ENCODE measurements around the gene ARMH1. TPM values are rescaled to one million over a fixed set of nuclear protein-coding genes. Genes with fewer than 3 reads are reported as not detected.
"Not testable (repeated sequence)": the region's sequence is repeated elsewhere in the genome, so short reads cannot be mapped to it uniquely, and the experiment has no call there.

ARMH1 gene
- total and polyA plus RNA-seq, 9 donors, result 3.1 to 13.8 (median 5.7) TPM

DNA sequence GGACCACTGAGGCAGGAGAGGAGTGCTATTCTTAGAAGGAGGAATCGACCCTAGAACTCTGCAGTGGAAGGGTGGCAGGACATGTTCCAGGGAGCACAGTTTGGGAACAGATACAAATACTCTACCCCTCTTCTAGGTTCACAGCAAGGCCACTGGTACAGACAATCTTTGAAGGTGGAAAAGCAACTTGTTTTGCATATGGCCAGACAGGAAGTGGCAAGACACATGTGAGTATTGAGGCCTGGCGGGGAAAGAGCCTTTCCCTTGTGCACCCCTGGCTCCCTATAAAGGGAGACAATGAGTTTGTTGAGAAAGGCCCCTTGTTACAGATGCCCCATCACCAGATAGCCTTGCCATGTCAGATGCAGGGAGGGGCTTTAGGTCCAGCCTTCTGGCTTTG is 82.9 kb downstream of the ARMH1 start:
- no peak for TF ChIP-seq POLR2A (IDR thresholded peaks at IDR 0.05)
- TF ChIP-seq, protein P1, sequence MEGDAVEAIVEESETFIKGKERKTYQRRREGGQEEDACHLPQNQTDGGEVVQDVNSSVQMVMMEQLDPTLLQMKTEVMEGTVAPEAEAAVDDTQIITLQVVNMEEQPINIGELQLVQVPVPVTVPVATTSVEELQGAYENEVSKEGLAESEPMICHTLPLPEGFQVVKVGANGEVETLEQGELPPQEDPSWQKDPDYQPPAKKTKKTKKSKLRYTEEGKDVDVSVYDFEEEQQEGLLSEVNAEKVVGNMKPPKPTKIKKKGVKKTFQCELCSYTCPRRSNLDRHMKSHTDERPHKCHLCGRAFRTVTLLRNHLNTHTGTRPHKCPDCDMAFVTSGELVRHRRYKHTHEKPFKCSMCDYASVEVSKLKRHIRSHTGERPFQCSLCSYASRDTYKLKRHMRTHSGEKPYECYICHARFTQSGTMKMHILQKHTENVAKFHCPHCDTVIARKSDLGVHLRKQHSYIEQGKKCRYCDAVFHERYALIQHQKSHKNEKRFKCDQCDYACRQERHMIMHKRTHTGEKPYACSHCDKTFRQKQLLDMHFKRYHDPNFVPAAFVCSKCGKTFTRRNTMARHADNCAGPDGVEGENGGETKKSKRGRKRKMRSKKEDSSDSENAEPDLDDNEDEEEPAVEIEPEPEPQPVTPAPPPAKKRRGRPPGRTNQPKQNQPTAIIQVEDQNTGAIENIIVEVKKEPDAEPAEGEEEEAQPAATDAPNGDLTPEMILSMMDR (IDR thresholded peaks at IDR 0.05), result no peak
- TF ChIP-seq EP300 (IDR thresholded peaks at IDR 0.05), result no peak
- Histone ChIP-seq H3K27me3 (no peaks in the 10 kb centered on the region), H3K4me1 (ENCODE audit: insufficient read depth) (no peaks in the 10 kb centered on the region), H3K4me3 (no peak overlapping the region), H3K36me3 (no peaks in the 10 kb centered on the region), H3K27ac (no peak overlapping the region), H3K9me3 (no peaks in the 10 kb centered on the region)
- intact Hi-C loops (cut with DNase I), result no loop called here
- WGBS, 3 donors, result 95 to 97% (median 96%) methylated on average over 2 of the region's 2 CpGs
- DNase-seq, result no peak

DNA sequence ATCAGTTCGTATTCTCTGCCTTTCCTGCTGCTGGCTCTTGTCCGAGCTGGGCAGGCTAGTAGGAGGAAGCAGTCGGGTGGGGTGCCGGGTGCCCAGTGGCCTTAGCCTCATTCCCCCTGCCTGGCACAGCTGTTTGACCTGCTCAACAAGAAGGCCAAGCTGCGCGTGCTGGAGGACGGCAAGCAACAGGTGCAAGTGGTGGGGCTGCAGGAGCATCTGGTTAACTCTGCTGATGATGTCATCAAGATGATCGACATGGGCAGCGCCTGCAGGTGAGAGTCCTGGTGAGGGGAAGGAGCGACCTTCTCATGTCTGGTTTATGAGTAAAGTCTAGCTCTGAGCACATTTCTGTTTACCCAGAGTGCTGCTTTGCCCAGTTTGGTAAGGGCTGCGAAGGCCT is 84.6 kb downstream of the ARMH1 start:
- intact Hi-C loops (cut with DNase I), result no loop called here
- 86 to 95% (median 90%) methylated on average over 11 of the region's 11 CpGs for WGBS, 3 donors

DNA sequence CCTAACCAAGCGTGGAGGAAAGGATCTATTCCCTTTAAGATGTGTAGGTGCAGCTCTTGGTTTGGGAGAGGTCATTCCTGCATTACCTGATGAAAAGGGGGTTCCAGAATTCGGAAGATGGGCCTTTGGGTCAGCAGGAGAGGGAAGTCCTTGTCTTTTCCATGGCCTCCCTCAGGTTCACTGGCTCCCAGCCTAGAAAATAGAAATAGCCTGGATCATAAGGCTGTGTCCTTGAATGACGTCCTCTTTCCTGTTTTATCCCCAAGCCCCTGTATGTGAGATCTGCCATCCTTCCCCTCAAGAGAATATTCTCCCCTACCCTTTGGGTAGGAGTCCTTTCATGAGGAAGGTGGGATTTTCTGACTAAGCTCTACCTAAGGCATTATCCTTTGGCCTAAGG is 86.4 kb downstream of the ARMH1 start:
- DNase-seq, result no peak
- no peak overlapping the region for H3K27ac ChIP-seq
- no peak for TF ChIP-seq EP300 (IDR thresholded peaks at IDR 0.05)
- TF ChIP-seq POLR2A (IDR thresholded peaks at IDR 0.05), result no peak
- TF ChIP-seq, protein P1 (IDR thresholded peaks at IDR 0.05), result no peak
- no peaks in the 10 kb centered on the region for H3K36me3 ChIP-seq
- H3K4me3 ChIP-seq, result no peak overlapping the region
- intact Hi-C loops (cut with DNase I), result no loop called here
- no peaks in the 10 kb centered on the region for H3K4me1 ChIP-seq (ENCODE audit: insufficient read depth)
- WGBS, 3 donors, result 65 to 80% (median 69%) methylated on average over 3 of the region's 3 CpGs
- H3K27me3 ChIP-seq, result no peaks in the 10 kb centered on the region
- no peaks in the 10 kb centered on the region for H3K9me3 ChIP-seq

More for the DNA sequence above, 84.6 kb downstream of the ARMH1 start:
- Histone ChIP-seq H3K4me3 (no peak overlapping the region), H3K9me3 (no peaks in the 10 kb centered on the region), H3K27ac (no peak overlapping the region), H3K4me1 (ENCODE audit: insufficient read depth) (no peaks in the 10 kb centered on the region), H3K27me3 (no peaks in the 10 kb centered on the region), H3K36me3 (no peaks in the 10 kb centered on the region)
- TF ChIP-seq EP300 (IDR thresholded peaks at IDR 0.05), result no peak
- no peak for TF ChIP-seq POLR2A (IDR thresholded peaks at IDR 0.05)
- TF ChIP-seq, protein P1 (IDR thresholded peaks at IDR 0.05), result no peak
- no peak for DNase-seq

DNA sequence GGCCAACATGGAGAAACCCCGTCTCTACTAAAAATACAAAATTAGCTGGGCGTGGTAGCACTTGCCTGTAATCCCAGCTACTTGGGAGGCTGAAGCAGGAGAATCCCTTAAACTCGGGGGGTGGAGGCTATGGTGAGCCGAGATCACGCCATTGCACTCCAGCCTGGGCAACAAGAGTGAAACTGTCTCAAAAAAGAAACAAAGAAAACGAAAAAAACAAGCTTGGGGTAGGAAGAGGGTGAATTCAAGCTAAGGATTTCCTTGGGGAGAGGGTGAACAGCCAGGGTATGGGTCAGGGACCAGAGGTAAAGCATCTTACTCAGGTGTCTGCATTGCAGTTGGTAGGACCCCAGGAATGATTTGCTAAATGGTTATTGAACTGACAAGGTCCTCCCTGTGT is 91.9 kb downstream of the ARMH1 start:
- DNase-seq; H3K27me3 ChIP-seq; intact Hi-C loops (cut with DNase I); H3K27ac ChIP-seq; H3K4me3 ChIP-seq; H3K4me1 ChIP-seq (ENCODE audit: insufficient read depth); H3K9me3 ChIP-seq; H3K36me3 ChIP-seq: not testable (repeated sequence)
- WGBS, 3 donors, result 92 to 93% (median 93%) methylated on average over 6 of the region's 6 CpGs

Small RNAs within 50 kb of the gene (small RNA-seq; reads per million reads assigned to genes)
- gene RNU5D-1 (0.25 reads per million), gene RNU5F-1 (not detected)

Other genes with a start within 250 kb of the ARMH1 start
- 10 to 100 TPM in 5 of 7 donors, 1 to 10 TPM in 2; 5.1 to 17.9 (median 11.4) TPM for gene TMEM53, start 233 bp upstream of the ARMH1 start, total RNA-seq
- gene TMEM53, start 233 bp upstream of the ARMH1 start, polyA plus RNA-seq, result 10 to 100 TPM in 1 of 2 donors, 1 to 10 TPM in 1; 4.1 to 13.8 TPM
- gene RNU5D-1, start 56.5 kb downstream of the ARMH1 start, total RNA-seq, result not detected
- not detected for gene RNU5D-1, start 56.5 kb downstream of the ARMH1 start, polyA plus RNA-seq
- gene KIF2C, start 65.1 kb downstream of the ARMH1 start, total RNA-seq, result 1 to 10 TPM in 2 of 7 donors, under 1 TPM in 5; 0.23 to 1.4 (median 0.53) TPM
- gene KIF2C, start 65.1 kb downstream of the ARMH1 start, polyA plus RNA-seq, result 1 to 10 TPM in 1 of 2 donors, under 1 TPM in 1; 0.96 to 1.5 TPM
- gene RPS8, start 100.8 kb downstream of the ARMH1 start, total RNA-seq, result over 10,000 TPM in 1 of 7 donors, 1,000 to 10,000 TPM in 6; 5,023 to 10,301 (median 5,328) TPM
- 1,000 to 10,000 TPM; 3,305 to 7,199 TPM for gene RPS8, start 100.8 kb downstream of the ARMH1 start, polyA plus RNA-seq
- gene BEST4, start 113.5 kb downstream of the ARMH1 start, total RNA-seq, result 1 to 10 TPM in 3 of 7 donors, under 1 TPM in 4; 0.50 to 1.7 (median 0.67) TPM
- gene BEST4, start 113.5 kb downstream of the ARMH1 start, polyA plus RNA-seq, result under 1 TPM; 0.25 to 0.29 TPM
- 10 to 100 TPM; 12.3 to 68.6 (median 25.2) TPM for gene PLK3, start 125.7 kb downstream of the ARMH1 start, total RNA-seq
- gene PLK3, start 125.7 kb downstream of the ARMH1 start, polyA plus RNA-seq, result 1 to 10 TPM; 4.2 to 9.7 TPM
- gene DYNLT4, start 132.6 kb downstream of the ARMH1 start, total RNA-seq, result 10 to 100 TPM in 1 of 7 donors, 1 to 10 TPM in 2, under 1 TPM in 4; 0.35 to 23.7 (median 0.84) TPM
- under 1 TPM in 1 of 2 donors, not detected in 1; 0.22 TPM for gene DYNLT4, start 132.6 kb downstream of the ARMH1 start, polyA plus RNA-seq
- gene BTBD19, start 133.8 kb downstream of the ARMH1 start, total RNA-seq, result 10 to 100 TPM in 5 of 7 donors, 1 to 10 TPM in 2; 7.7 to 24.3 (median 19.4) TPM
- 1 to 10 TPM; 7.1 to 8.5 TPM for gene BTBD19, start 133.8 kb downstream of the ARMH1 start, polyA plus RNA-seq
- gene PTCH2, start 168.5 kb downstream of the ARMH1 start, total RNA-seq, result 10 to 100 TPM in 5 of 7 donors, 1 to 10 TPM in 2; 1.8 to 21.2 (median 10.7) TPM
- gene PTCH2, start 168.5 kb downstream of the ARMH1 start, polyA plus RNA-seq, result 10 to 100 TPM in 1 of 2 donors, 1 to 10 TPM in 1; 2.4 to 14.0 TPM

Data from ovary (tissue), 9 donors.